Stimulated activated CD4-positive, alpha-beta T cell treated with anti-CD3 and anti-CD28 coated beads, Interleukin-1b, Interleukin-23, amount 100 ng/mL, for 1 hour (primary cell): ENCODE measurements around the gene PARM1.

ENCODE experiments used
- DNase-seq, 2 donors: peaks; one replicate each; pipeline ENCODE4 v3.0.0-alpha.2; 2020; ENCODE audit warnings: low read depth in 2 of 2

The PARM1 gene

DNA sequence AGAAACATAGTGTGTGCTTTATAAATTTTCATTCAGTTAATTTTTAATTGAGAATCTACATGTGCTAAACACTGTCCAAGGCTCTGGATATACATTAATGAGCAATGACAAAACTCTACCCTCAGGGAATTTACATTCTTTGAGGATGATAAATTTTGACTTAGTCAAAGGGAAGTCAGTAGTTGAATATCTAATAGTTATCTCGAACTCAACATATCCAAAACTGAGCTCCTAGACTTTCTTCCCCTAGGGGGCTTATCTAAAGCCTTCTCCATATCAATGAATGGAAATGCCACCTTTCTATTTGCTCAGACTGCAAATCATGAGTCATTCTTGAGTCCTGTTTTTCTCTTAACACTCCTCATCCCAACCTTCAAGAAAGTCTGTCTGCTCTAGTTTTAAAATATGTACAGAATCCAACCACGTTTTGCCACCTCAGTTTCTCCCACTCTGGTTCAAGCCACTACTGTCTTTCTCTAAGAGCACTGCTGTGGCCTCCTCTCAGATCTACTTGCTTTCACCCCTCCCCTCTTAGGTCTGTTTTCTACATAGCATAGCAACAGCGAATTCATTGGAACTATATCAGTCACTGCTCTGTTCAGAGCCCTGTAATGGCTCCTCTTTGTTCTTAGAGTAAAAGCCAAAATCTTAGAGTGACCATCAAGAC is 9.5 kb downstream of the PARM1 start:
- no peak for DNase-seq

DNA sequence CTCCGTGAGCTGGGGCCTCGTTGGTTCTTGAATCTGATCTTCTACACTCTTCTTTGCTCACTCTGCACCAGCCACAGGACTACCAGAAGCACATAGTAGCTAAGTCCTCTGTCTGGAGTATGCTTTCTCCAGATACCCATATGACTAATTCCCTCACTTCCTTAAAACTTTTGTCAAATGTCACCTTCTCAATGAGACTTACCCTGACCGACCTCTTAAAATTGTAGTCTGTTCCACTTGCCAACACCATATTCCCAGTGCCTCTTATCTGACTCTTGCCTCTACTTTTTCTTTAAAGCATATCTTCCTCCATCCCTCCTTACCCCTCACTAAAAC is 10.0 kb downstream of the PARM1 start:
- DNase-seq: no peak

DNA sequence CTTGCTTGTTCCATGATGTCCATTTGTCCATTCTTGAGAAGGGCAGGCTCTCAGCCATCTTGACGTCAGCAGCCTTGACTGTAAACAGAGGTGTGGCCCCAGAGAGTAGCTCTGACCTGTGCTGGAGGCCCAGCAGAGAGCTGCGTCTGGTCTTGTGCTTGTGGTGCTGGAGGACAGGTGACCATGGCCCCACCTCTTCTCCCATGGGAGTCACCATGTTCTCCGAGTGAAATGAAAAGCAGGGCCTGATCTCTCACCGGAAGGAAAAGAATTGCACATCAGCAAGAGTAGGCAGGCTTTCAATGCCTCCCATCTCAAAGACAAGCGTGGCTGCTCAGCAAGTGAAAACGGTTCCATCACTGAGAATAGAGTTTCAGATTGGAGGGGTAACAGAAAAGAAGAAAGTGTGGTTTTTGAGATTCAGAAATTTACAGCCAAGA is 11.5 kb downstream of the PARM1 start:
- DNase-seq: no peak

DNA sequence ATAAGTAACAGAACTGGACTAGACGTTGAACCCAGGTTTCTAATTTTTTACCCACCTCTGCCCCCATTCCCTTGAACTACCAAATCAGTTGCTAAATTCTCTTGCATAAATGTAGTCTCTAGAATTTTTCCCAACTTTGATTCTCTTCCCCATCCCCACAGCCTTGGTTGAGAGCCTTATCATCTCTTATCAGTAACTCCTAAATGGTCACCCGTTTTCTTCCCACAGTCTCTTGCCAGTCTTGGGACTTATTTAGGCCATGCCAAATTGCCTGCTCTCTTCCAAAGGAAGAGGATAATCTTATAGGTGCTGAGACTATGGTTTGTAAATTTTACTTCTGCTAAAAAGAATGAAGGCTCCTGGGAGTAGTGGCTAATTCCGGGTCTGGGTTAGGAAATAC is 13.3 kb downstream of the PARM1 start:
- no peak for DNase-seq

DNA sequence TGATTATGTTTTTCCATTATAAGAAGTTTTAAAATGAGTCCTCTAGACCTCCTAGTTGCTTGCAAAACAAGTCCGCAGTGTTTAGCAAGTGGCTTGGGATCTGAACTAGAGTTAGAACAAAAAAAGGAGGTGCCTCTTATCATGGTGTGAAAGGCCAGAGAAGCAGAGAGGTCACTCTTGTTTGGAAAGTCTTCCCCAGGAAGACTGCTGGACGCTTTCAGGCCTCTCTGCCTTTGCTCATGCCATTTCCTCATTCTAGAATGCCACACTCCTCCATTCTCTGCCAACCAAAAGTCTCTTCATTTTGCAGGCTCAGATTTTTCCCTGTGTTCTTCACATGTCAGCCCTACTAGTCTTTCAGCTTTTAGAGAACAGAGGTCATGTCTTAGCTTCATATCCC is 14.9 kb downstream of the PARM1 start:
- no peak for DNase-seq

DNA sequence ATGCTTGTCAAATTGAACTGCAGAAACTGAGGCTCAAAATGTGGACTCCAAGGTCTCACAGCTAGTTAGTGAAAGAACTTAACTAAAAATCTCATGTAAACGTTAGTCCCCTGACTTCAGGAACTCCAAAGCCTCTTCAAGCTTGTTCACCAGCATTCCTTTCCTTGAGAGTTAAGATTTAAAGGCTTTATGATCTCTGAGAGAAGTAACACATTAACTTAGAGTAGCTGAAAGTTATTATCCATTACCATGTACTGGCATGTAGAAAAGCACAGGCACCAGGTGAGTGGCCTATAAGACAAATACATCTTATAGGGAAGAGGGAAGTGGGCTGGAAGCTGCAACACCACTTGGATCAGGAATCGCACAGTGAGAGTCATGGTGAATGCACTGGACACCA is 15.3 kb downstream of the PARM1 start:
- DNase-seq: no peak

DNA sequence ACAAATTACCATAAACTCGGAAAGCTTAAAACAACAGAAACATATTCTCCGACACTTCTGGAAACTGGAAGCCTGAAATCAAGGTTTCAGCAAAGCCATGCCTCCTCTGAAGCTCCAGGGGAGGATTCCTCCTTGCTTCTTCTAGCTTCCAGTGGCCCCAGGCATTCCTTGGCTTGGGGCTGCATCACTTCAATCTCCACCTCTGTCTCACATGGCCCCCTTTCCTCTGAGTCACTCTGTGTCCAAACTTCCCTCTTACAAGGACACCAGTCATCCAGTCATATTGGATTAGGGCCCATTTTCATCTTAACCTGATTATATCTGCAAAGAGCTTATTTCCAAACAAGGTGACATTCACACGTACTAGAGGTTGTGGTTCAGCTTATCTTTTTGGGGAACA is 17.3 kb downstream of the PARM1 start:
- no peak for DNase-seq

DNA sequence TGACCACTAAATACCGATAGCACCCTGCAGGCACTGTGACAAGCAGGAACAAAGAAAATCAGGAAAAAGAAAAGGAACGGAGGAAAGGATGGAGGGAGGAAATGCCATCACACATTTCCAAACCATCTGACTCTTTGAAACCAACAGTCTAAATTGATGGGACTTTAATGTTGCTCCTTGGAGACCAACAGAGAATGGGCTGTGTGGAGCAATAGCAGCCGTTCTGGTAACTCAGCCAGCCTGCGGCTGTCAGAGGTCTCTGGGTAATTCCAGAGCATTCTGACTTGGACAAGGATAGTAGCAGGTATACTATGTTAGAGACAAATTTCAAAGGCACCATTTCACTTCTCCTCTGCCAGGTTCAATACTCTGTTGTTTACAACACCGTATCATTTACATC is 18.0 kb downstream of the PARM1 start:
- no peak for DNase-seq

DNA sequence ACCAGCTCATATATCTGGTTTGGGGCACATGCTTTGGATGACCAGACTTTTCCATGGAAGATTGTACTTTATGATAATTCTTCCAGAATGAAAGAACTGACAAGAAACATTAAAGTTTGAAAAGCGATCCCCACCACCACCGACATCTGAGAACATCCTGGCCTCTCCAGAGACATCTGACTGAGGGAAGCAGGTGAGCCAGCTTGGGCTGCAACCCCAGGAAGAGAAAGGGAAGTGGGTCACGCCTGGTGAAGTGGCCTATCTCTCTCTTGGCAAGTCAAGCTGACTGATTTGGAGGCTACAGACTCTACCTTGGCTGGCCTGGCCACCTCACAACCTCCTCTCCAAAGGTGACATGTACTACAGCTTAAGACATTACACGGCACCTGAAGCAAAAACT is 20.7 kb downstream of the PARM1 start:
- no peak for DNase-seq

DNA sequence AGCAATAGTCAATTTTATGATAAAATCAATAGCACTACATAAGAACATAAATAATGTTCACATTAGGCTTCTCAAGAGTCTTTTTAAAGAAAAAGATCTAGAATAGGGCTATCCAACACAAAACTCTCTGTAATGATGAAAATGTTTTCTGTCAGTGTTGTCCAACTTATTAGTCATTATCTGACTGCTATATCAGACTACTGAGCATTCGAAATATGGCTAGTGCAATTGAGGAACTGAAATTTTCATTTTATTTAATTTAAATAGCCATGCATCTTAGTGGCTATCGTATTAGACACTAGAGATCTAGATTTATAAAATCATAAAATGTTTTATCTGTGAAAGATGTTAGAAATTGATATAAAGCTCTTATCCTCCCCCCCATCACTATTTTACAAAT is 26.0 kb downstream of the PARM1 start:
- no peak for DNase-seq

DNA sequence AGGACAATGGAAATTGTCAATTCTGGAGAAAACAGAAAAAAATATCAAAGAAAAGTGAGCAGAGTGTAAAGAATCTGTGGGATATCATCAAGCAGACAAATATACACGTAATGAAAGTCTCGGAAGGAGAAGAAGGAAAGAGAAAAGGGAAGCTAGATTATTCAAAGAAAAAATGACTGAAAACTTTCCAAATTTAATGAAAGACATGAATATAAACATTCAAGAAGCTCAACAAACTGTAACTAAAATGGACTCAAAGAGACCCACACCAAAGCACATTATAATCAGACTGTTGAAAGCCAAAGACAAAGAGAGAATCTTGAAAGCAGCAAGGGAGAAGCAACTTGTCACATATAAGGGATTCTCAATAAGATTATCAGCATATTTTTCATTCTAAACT is 28.3 kb downstream of the PARM1 start:
- DNase-seq: no peak

DNA sequence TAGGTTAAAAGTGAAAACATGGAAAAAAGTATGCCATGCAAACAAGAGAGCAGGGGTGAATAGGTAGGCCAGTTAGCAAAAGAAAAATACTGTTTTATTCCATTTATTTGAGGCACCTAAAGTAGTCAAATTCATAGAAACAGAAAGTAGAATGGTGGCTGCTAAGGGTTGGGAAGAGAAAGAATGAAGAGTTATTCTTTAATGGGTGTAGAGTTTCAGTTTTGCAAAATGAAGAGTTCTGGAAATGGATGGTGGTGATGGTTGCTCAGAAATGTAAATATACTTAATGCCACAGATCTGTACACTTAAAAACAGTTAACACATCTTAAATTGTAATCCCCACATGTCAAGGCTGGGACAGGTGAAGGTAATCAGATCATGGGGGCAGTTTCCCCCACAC is 29.7 kb downstream of the PARM1 start:
- no peak for DNase-seq

DNA sequence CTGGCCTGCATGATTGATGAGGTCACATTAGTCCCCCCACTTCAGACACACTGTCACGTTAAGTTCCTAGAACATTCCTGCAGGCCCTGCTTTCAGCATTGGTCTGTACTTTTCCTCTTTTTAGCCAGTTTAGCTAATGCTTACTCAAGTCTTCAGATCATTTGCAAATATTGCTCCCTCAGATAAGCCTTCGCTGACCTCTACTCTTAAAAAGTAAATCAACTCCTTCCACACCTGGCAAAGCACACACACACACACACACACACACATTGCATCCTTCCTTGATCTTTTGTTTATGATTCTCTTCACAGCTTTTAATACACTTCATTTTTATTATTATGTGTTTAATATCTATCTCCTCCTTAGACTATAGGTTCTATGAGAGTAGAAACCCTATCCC is 31.4 kb downstream of the PARM1 start:
- no peak for DNase-seq

DNA sequence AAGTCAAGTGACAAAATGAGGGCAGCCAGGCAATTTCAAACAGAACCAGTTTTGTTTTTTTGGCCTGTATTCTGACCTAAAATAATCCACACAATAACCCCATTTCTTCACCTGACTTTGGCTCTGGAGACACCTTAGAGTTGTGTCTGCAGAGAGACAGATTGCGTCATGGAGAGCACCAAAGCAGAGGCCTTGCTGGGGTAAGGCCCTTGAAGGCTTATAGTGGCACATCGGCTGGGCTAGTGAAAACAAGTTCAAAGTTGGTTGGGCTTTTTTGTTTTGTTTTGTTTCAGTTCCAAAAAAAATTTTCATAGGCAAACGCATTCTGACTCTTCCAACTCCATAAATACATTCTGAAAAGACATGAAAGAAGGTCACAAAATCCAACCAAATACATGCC is 34.4 kb downstream of the PARM1 start:
- DNase-seq: no peak

DNA sequence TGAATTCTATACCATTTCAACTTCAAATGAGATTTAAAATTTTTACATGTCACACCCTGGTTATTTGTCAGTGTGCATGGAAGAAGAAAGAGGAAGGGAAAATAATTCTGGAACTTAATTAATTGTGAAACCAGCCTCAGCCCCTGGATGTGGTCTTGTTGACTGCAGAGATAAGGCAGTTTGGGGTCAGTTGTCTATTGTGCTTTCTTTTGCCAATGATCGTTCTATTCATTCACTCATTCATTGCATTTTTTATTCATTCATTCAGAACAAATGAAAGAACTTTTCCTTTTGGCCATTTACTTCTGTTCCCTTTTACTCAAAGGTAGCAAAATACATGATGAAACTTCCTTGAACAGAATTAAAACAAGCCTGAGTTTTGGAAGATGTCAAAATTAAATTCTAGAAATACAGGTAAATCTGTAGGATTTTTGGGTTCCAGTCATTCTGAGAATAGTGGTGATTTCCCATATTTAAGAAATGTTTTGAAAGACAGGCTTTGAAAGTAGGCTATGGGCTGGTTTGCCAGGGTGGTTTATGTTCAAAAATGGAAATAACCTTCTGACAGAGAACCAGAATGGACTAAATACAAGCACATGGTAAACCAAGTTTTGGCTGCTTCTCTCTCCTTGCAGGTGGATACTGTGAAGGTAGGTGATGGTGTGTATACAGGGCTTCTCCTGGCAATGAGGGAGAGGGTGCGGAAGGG is 35.7 kb downstream of the PARM1 start:
- no peak for DNase-seq

DNA sequence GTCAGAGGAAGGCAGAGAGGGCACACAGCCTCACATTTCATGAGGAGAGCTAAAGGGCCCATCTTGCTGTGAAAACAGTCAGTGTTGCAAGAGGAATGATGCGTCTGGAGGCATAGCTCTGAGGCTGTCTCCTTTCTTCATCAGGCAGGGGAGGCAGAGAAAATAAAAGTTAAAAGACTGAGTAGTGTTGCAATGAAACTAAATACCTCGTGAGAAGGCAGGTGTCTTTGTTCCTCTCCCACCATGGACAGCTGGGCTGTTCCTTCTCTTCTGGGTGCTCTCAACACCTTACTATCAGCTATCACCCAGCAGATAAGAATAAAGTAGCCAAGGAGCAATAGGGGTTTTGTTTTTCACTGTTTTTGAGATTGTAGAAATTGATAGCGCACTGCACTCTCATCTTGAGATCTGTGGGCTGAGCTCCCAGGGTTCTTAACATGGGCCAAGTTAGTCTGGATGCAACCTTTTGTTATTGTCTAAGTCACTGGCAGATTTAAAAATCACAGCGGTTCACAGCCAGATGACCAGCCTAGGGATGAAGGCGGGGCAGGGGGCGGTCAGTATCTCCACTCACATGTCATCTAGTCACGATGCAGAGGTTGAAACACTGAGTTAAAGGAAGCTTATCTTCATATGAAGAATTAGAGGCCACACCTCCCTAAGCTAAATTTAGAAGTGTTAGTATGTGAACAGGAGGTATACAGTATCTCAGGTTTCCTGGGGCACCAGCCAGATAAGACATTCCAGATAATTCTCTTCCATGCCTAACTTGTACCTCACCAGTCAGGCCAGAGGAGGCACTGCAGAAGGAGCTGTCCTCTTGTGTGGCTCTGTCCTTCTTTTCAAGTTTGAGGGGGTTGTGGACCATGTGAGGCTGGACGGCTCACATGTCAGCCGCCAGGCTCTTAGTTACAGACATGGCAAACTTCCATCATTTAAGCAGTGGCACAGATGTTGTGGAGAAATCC is 36.9 kb downstream of the PARM1 start:
- DNase-seq: no peak

DNA sequence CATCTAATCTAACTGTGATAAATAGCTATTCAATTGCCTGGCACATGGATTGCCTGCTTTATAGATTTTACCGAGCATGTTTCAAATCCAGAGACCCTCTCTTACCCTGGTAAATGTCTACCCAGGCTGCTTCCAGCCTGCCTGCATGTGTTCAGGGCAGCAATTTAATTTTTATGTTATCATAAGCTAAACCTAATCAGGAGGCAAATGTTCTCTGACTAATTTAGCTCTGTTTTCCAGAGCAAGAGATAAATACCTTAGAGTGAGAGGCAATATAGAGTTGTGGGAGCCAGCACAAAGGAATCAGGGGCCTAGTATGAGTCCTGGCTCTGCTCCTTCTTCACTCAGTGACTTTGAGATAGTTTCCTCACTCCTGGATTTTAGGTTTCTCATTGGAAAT is 37.7 kb downstream of the PARM1 start:
- DNase-seq: no peak

DNA sequence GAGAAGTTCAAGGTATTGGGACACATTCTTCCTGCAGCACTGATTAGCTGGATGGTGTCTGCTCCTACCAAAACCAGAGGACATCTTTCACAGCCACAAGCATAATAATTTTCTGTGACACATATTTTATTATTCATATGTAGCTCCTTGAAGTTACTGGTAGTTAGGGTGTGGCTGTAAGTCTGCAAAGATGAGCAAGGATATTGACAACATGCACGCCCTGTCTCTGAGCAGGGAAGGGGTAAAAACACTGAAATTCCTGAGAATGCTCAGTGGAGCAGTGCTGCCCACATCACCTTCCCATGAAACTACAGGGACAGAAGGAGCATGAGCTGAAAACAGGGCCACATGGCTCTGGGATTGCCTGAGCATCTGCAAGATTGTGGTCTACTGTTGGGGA is 38.9 kb downstream of the PARM1 start:
- DNase-seq: no peak

DNA sequence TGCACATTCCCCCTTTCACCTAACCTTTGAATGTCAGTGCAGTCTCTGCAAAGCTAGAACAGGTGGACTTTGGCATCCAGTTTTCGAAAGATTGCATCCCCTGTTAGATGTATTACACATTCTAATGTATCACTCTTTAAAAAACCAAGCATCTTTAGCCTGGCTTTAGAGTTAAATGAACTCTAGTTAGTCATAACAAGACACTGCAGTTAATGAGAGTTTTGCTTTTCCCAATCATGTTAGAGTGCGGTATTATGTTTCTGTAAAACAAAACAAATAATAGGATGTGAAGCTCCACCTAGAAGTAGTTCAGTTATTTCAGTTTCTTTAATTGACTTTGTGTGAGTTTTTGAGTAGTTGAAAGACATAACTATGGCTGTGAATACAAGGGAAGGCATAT is 42.2 kb downstream of the PARM1 start:
- no peak for DNase-seq

DNA sequence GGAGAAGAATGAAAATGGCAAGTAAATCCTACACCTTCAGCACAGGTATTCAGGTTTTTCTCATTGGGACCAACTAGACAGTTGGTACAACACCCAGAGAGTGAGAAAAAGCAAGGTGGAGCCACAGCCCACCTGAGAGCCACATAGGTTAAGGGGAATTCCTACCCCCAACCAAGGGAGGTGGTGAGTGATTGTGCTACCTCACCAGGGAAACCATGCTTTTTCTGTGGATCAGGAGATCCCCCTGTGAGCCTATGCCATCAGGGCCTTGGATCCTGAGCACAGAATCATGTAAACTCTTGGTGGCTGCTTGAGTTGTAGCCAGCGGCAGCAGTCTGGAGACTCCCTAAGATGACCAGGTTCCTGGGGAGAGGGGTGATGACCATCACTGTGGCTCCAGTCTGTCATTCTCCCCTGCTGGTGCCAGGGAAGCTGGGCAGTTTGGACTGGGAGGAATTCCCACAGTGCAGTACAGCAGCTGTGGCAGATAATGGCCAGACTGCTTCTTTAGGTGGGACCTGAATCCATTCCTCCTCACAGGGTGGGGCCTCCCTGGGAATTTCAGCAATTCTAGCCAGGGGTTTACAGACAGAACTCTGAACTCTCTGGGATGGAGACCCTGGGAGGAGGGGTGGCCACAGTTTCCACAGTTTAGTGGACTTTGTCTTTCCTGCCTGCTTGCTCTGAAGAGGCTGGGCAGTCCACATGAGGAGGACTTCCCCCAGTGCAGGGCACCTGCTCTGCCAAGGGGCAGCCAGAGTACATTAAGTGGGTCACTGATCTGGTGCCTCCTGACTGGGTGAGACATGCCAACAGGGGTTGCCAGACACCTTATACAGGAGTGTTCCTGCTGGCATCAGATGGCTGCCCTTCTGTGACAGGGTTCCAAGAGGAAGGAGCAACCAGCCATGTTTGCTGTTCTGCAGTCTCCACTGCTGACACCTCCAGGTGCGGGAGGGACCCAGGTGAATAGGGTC is 43.2 kb downstream of the PARM1 start:
- no peak for DNase-seq

DNA sequence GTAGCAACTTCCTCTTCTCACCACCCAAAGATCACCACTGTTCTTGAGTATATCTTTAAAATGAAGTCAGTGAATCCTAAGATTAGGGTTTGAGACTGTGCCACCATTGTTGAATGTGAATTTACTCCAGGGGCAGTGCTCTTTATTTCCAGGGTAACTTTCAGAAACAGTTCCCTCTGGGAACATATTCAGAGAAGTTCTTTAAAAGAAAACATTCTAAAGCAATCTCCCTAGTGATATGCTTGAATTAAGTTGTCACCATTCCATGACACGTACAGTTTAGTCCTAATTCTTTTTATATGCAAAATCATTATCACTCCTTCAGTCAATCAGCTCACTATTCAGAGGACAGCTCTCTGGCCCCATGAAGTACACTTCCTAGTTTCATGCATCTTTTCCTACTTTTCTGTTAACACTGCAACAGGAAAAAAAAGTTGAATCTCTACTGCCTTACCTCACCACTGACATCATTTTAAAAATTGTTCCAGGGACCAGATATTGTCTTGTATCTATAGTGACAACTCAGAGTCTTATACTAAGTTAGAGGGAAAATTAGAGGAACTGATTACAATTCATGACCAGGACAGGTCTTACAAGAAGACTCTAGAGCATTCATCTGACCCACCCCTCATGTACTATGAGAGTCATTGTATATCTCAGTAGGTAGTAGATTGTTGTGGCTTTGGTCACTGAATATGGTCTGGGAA is 49.8 kb downstream of the PARM1 start:
- no peak for DNase-seq
